Esophagus squamous epithelium (tissue), 4 donors: ENCODE measurements around the gene PUS1.

Experiments used
- POLR2A ChIP-seq, 4 donors: fragments of 450-650 bp; IDR thresholded peaks; one replicate each; pipeline ENCODE4 v1.6.1; 2017; ENCODE audit warnings: antibody characterized with exemption in 4 of 4, mild to moderate bottlenecking in 4 of 4, moderate library complexity in 3 of 4
- TF ChIP-seq, protein P1 (sequence below), 6 experiments: fragments of 450-650 bp in 4 of 6; fragments of 200-600 bp in 2 of 6; sonication (generic) in 2 of 6; IDR thresholded peaks; one replicate each; pipeline ENCODE4 v1.5.1; 2016 to 2019; ENCODE audit warnings: antibody characterized with exemption in 6 of 6, mild to moderate bottlenecking in 4 of 6, moderate library complexity in 4 of 6

DNA sequence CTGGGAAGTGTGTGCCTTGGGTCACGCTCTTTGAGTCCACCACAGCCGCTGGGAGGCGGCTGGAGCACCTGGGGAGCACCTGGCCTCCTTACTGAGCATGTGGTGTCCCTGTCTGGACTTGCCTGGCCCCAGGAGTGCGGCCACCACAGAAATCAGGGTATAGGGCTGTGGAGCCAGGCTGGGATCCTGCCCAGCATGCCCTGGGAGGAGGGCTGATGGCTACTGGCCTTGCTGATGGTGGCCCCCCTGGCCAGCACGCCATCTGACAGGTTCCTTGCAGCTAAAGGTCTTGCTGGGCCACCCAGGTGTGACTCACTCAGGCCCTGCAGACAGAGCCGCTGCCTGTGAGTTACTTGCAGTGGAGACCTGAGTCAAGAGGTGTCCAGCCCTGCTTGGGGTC lies 28.7 kb upstream of the PUS1 start:
- TF ChIP-seq, protein P1, sequence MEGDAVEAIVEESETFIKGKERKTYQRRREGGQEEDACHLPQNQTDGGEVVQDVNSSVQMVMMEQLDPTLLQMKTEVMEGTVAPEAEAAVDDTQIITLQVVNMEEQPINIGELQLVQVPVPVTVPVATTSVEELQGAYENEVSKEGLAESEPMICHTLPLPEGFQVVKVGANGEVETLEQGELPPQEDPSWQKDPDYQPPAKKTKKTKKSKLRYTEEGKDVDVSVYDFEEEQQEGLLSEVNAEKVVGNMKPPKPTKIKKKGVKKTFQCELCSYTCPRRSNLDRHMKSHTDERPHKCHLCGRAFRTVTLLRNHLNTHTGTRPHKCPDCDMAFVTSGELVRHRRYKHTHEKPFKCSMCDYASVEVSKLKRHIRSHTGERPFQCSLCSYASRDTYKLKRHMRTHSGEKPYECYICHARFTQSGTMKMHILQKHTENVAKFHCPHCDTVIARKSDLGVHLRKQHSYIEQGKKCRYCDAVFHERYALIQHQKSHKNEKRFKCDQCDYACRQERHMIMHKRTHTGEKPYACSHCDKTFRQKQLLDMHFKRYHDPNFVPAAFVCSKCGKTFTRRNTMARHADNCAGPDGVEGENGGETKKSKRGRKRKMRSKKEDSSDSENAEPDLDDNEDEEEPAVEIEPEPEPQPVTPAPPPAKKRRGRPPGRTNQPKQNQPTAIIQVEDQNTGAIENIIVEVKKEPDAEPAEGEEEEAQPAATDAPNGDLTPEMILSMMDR (IDR thresholded peaks at IDR 0.05): no peak
- no peak for TF ChIP-seq POLR2A (IDR thresholded peaks at IDR 0.05)
